GM19025 (cell line): ENCODE results near the gene WDFY2.
A peak's percentile ranks its signal among the peaks of the same experiment; 100 is the strongest.
"Not testable (repeated sequence)": the region's sequence is repeated elsewhere in the genome, so short reads cannot be mapped to it uniquely, and the experiment has no call there.

Experiments
- ATAC-seq: cut with Tn5 transposase; IDR thresholded peaks from one replicate; pipeline ENCODE4 v1.9.1; 2021; ENCODE audit warnings: mild to moderate bottlenecking, low read depth, moderate library complexity; ENCODE audit not compliant: unreplicated experiment

WDFY2 gene

DNA sequence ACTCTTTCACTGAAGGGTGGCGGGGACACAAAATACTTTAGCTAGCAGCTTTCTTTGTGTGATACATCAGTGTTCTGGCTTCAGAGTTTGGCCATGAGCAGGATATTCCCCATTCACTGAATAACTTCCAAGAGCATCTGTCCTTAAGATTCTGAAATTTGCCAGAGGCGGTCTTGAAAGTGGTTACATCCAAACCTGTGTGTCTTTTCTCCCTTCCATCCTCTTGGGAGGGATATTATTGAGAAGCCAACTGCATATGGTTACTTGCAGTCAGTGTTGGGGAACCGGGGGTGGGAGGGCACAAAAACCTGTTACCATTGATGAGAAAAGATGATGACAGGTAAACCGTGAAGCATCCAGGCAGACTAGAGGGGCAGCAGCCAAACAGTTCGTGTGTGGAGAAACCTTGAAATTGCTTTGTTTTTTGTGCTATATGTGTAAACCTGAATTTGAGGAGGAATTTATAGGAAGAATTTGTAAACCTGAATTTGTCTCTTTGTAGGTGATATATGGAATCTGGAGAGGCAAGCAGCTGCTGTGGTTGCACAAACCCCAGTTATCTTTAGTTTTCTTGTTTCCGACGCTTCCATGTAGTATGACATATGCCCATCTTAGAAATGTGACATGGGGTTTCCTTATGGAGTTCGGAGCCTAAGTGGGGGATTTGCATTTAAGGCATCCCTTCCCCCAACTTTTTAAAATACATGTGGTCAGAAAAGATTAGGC is 104.8 kb downstream of the WDFY2 start:
- ATAC-seq: no peak

GRCh38 chr13:51689663-51689996 is 105.4 kb downstream of the WDFY2 start:
- no peak for ATAC-seq

- ATAC-seq: not testable (repeated sequence)
Measured at GRCh38 chr13:51695677-51696076, 111.4 kb downstream of the WDFY2 start.

DNA sequence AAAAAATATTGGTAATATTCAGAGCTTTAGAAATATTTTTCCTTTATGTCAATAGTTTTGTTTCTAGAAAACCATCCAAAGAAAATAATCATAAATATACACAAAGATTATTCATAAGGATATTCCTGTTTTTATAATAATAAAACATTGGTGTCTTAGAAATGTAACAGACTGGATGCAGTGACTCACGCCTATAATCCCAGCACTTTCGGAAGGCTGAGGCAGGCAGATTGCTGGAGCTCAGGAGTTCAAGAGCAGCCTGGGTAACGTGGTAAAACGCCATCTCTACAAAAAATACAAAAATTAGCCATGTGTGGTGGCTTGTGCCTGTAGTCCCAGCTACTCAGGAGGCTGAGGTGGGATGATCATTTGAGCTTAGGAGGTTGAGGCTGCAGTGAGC is 112.9 kb downstream of the WDFY2 start:
- no peak for ATAC-seq

- no peak for ATAC-seq
Measured at GRCh38 chr13:51697855-51698254, 113.6 kb downstream of the WDFY2 start.

GRCh38 chr13:51698352-51698751 is 114.1 kb downstream of the WDFY2 start:
- ATAC-seq: no peak

GRCh38 chr13:51704399-51705313 is 120.4 kb downstream of the WDFY2 start:
- peak; percentile 66 for ATAC-seq

GRCh38 chr13:51707461-51707860 is 123.2 kb downstream of the WDFY2 start:
- no peak for ATAC-seq

GRCh38 chr13:51713807-51714206 is 129.5 kb downstream of the WDFY2 start:
- ATAC-seq: no peak

DNA sequence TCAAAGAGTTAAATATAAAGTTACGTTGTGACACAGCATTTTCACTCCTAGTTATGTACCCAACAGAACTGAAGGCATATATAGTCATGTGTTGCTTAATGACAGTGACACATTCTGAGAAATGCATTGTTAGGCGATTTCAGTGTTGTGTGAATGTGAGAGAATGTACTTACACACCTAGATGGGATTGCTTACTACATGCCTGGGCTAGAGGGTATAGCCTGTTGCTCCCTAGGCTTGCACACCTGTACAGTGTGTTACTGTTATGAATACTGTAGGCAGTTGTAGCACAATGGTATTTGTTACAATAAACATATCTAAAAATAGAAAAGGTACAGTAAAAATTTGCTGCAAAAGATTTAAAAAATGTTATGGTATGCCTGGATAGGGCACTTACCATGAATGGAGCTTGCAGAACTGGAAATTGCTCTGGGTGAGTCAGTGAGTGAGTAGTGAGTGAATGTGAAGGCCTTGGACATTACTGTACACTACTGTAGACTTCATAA is 130.5 kb downstream of the WDFY2 start:
- no peak for ATAC-seq

GRCh38 chr13:51715613-51716012 is 131.4 kb downstream of the WDFY2 start:
- no peak for ATAC-seq

DNA sequence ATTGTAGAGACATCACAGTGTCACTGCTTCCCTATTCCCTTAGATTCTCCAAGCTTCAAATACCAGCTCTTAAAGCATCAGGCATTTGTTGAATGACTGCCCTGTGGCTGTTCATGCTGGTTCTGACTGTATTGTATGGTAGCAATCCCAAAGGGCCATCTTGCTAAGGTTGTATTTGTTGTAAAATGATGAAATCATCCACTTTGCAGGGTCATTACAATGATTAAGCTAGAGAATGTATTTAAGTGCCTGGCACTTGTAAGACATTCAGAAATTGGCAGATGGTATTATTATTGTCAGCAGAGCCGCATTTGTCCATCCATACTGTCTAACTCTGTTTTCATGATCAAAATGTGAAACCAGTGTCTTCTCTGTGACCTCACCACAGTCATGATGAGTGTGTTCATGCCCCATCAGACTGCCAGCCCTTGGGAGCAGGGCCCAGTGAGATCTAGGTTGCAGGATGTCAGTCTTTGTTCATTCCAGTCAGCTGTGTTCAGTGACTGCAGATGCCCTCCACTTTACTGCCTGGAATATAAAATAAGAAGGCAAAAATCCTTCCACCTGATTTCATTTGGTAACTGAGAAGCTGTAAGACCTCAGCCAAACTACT is 133.6 kb downstream of the WDFY2 start:
- no peak for ATAC-seq

GRCh38 chr13:51719394-51719793 is 135.1 kb downstream of the WDFY2 start:
- no peak for ATAC-seq

DNA sequence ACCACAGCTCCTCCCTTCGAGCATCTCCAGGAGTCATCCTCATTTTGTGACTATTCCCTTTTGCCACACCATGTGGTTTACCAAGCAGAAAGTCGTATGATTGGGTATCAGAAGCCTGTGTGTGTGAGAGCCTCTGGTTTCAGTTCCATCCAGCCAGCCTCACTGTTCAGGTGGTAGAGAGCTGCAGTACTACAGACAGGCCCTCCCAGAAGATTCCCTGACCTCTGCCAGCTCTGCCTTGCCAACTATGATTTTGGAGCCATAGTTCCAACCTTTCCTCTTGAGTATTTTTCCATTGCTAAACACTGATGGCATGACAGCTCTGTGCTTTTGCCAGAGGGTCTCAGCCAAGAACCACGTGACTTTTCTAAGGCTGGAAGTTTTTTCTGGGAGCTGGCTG is 137.2 kb downstream of the WDFY2 start:
- ATAC-seq: peak; percentile 82

DNA sequence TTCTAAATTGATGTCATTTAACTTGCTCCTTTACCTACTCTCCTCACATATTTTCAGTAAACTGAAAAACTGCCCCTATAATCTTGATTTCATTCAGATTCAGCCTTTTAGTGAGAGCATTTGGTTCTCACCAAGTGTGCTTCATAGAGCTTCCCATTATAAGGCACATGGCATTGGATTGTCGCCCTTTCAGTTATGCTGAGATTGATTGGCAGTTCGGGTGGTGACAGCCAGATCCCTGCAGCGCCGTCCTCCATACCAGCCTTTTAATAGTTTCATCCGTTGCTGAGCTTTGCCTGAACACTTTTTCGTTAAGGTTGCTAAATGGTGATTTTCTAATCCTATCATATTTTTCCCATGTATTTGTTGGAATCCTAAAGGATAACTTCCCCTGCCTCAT is 139.3 kb downstream of the WDFY2 start:
- no peak for ATAC-seq

DNA sequence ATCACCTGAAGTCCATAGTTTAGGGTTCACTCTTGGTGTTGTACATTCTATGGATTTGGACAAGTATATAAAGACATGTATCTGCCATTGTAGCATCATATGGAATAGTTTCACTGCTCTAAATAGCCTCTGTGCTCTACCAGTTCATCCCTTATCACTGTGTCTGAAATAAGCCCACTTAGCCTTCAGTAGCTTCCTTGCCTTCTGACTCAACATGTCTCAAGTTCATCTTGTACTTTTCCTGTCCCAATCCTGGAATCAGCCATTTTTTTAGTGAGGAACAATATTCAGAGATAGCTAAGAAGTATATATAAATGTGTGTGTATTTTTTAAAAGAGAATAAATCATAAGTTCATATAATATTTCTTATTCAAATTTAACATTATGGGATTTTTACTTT is 140.5 kb downstream of the WDFY2 start:
- no peak for ATAC-seq

GRCh38 chr13:51726446-51727193 is 142.4 kb downstream of the WDFY2 start:
- ATAC-seq: no peak

DNA sequence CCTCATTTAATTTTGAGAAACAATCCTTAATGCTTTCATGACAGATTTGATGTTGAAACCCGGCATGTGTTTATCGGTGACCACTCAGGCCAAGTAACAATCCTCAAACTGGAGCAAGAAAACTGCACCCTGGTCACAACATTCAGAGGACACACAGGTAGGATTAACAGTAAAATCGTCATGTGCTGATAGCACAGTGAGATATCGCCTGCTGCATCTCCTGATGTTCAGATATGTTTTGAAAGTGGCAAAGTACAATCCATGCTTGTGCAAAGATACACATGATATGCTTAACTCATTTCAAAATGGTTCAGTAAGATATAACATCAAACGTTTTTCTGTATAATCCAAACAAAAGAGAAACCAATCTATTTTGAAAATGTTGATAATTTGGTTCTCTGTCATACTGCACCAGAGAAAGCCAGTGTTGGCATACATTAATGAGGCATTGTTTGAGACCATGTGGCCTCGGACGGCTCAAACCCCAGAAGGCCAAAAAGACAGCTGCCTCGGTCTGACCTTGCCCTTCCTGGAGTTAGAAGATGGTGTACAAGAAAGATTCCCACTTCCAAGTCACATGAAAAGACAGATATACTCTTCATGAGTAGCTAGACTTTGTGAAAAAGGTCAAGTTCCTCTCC is 143.5 kb downstream of the WDFY2 start:
- ATAC-seq: no peak

DNA sequence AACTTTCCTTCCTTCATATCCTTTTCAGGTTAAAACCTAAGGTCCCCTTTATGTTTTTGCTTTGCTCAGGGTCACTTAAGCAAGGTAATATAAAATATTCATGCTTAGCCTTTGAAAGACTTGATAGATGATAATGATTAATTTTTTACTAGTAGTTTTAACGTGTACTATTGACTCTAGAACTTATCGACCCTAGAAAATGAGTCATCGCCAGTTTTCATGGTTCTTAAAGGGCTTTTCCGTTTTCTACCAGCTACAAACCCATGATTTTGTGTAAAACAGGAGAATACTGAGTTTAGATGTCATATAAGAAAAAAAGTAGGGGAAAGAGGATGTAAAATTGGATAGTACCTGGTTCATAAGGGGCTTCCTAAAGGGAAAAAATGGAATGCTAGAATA is 144.0 kb downstream of the WDFY2 start:
- no peak for ATAC-seq

GRCh38 chr13:51728972-51729371 is 144.7 kb downstream of the WDFY2 start:
- ATAC-seq: no peak
